HEK293 (cell line): ENCODE data around the gene ACVR1.

Experiments used
- CTCF ChIA-PET: fragments of 350-600 bp; formaldehyde crosslinking; extraction: SDS; loops from one replicate; lab custom pipeline; 2021; ENCODE audit warnings: antibody characterized with exemption; lab: Yijun Ruan, JAX
- POLR2A ChIA-PET: fragments of 300-600 bp; formaldehyde crosslinking; extraction: SDS; loops from one replicate; lab custom pipeline; 2020; ENCODE audit warnings: antibody characterized with exemption, inconsistent platforms; lab: Yijun Ruan, JAX
- H3K27ac ChIP-seq: fragments of 200-500 bp; sonication (Bioruptor generic); 2 replicates; pipeline ENCODE4 v1.5.1; 2014; ENCODE audit warnings: low read depth, low read length, control low read depth, inconsistent platforms; ENCODE audit errors: extremely low read depth
- H3K36me3 ChIP-seq, 2 experiments: fragments of 200-500 bp in 1 of 2; sonication (Bioruptor generic) in 1 of 2; 1 replicate in 1 of 2; 2 replicates in 1 of 2; pipeline ENCODE4 v1.5.1; 2014 to 2017; ENCODE audit warnings: inconsistent platforms in 2 of 2, low read length in 2 of 2; ENCODE audit not compliant: control insufficient read depth in 2 of 2, insufficient read depth in 1 of 2
- H3K4me1 ChIP-seq: fragments of 200-500 bp; sonication (Bioruptor generic); 2 replicates; pipeline ENCODE4 v1.5.1; 2014; ENCODE audit warnings: mild to moderate bottlenecking, low read length, inconsistent platforms; ENCODE audit not compliant: control insufficient read depth, insufficient read depth
- H3K4me3 ChIP-seq: 2 replicates; pipeline ENCODE4 v1.5.1; 2011; ENCODE audit warnings: low read depth, mild to moderate bottlenecking, control low read depth, low read length, moderate library complexity
- H3K9me3 ChIP-seq: fragments of 200-500 bp; sonication (Bioruptor generic); 2 replicates; pipeline ENCODE4 v1.5.1; 2014; ENCODE audit warnings: low read depth, low read length, inconsistent platforms; ENCODE audit not compliant: control insufficient read depth, insufficient read depth
- EGR2 ChIP-seq: fragments of 450-650 bp; formaldehyde crosslinking; IDR thresholded peaks from 2 replicates; pipeline ENCODE4 v1.5.1; 2016; ENCODE audit warnings: low read depth, missing biosample characterization, missing genetic modification characterization
- GLI4 ChIP-seq: fragments of 450-650 bp; formaldehyde crosslinking; IDR thresholded peaks from 2 replicates; pipeline ENCODE4 v1.5.1; 2016; ENCODE audit warnings: missing biosample characterization, missing genetic modification characterization
- RBAK ChIP-seq: fragments of 450-650 bp; formaldehyde crosslinking; IDR thresholded peaks from 2 replicates; pipeline ENCODE4 v1.5.1; 2016; ENCODE audit warnings: missing biosample characterization, missing genetic modification characterization
- SALL2 ChIP-seq: fragments of 450-650 bp; formaldehyde crosslinking; IDR thresholded peaks from 2 replicates; pipeline ENCODE4 v1.5.0; 2017; ENCODE audit warnings: missing biosample characterization, mild to moderate bottlenecking, missing genetic modification characterization, borderline replicate concordance
- SETDB1 ChIP-seq: IDR thresholded peaks from one replicate; pipeline ENCODE4 v1.6.1; 2017; ENCODE audit warnings: mild to moderate bottlenecking, low read length, moderate library complexity, mixed read lengths; ENCODE audit not compliant: insufficient read length
- TCF7L2 ChIP-seq: IDR thresholded peaks from 2 replicates; pipeline ENCODE4 v1.6.1; 2011; ENCODE audit warnings: low read depth, mild to moderate bottlenecking, inconsistent platforms, low read length, moderate library complexity, borderline replicate concordance
- ZBTB11 ChIP-seq: fragments of 450-650 bp; formaldehyde crosslinking; conservative IDR thresholded peaks from 2 replicates; pipeline ENCODE4 v1.5.1; 2016; ENCODE audit warnings: low read depth, missing biosample characterization, missing genetic modification characterization
- ZBTB20 ChIP-seq: fragments of 450-650 bp; formaldehyde crosslinking; IDR thresholded peaks from 2 replicates; pipeline ENCODE4 v1.5.1; 2016; ENCODE audit warnings: missing biosample characterization, missing genetic modification characterization
- ZBTB26 ChIP-seq: fragments of 450-650 bp; formaldehyde crosslinking; optimal IDR thresholded peaks from 2 replicates; pipeline ENCODE3; 2016; ENCODE audit warnings: missing biosample characterization, mild to moderate bottlenecking, missing genetic modification characterization
- ZNF157 ChIP-seq: fragments of 450-650 bp; formaldehyde crosslinking; IDR thresholded peaks from 2 replicates; pipeline ENCODE4 v1.5.1; 2016; ENCODE audit warnings: missing biosample characterization, missing genetic modification characterization
- ZNF2 ChIP-seq: fragments of 450-650 bp; formaldehyde crosslinking; IDR thresholded peaks from 2 replicates; pipeline ENCODE4 v1.5.1; 2016; ENCODE audit warnings: missing biosample characterization, missing genetic modification characterization
- ZNF416 ChIP-seq: fragments of 450-650 bp; formaldehyde crosslinking; IDR thresholded peaks from 2 replicates; pipeline ENCODE4 v1.5.1; 2016; ENCODE audit warnings: missing biosample characterization, missing genetic modification characterization
- ZNF548 ChIP-seq: fragments of 450-650 bp; formaldehyde crosslinking; IDR thresholded peaks from 2 replicates; pipeline ENCODE4 v1.5.1; 2016; ENCODE audit warnings: missing biosample characterization, missing genetic modification characterization
- ZNF558 ChIP-seq: fragments of 450-650 bp; formaldehyde crosslinking; IDR thresholded peaks from 2 replicates; pipeline ENCODE4 v1.5.1; 2016; ENCODE audit warnings: missing biosample characterization, missing genetic modification characterization
- ZNF560 ChIP-seq: fragments of 450-650 bp; formaldehyde crosslinking; IDR thresholded peaks from 2 replicates; pipeline ENCODE4 v1.5.1; 2017; ENCODE audit warnings: missing biosample characterization, missing genetic modification characterization, borderline replicate concordance
- ZNF610 ChIP-seq: fragments of 450-650 bp; formaldehyde crosslinking; IDR thresholded peaks from 2 replicates; pipeline ENCODE4 v1.5.1; 2016; ENCODE audit warnings: missing biosample characterization, missing genetic modification characterization, borderline replicate concordance
- ZSCAN16 ChIP-seq: fragments of 450-650 bp; formaldehyde crosslinking; IDR thresholded peaks from 2 replicates; pipeline ENCODE4 v1.5.1; 2016; ENCODE audit warnings: missing biosample characterization, missing genetic modification characterization
- ZSCAN18 ChIP-seq: fragments of 450-650 bp; formaldehyde crosslinking; IDR thresholded peaks from 2 replicates; pipeline ENCODE4 v1.5.1; 2016; ENCODE audit warnings: missing biosample characterization, missing genetic modification characterization

The ACVR1 gene

DNA sequence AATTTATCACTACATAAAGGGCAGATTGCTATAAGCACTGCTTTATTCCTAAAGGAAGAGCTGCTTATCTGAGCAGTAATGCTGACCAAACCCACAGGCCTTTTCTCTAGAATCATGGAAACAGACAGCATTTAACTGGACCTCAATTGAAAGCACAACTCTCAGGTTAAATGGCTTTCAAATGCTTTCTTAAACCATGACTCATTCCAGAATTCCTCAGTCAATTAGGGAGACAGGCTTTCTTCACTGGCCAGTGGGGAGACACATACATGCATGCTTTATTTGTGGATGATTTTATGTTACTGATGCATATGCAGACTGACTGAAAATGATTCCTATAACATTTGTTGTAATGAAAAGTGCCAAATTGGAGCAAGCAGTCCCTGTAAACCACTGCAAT, 114.6 kb downstream of the ACVR1 start:
- POLR2A ChIA-PET, result no interaction called here
- Histone ChIP-seq H3K27ac (no peak overlapping the region), H3K4me3 (no peak overlapping the region), H3K9me3 (no peaks in the 10 kb centered on the region), H3K4me1 (no peaks in the 10 kb centered on the region), H3K36me3 (peaks cover 10 to 34% of the 10 kb centered on the region in 2 experiments; a peak in 2 of 3 replicates)
- TF ChIP-seq ZNF558 (no peak), SETDB1 (peak; percentile 68), TCF7L2 (no peak), EGR2 (tag by site-specific recombination) (no peak)
- CTCF ChIA-PET, result interaction anchor here (0.5 kb wide), 1 partner anchor 227 kb away, joined by 5 read pairs; no protein-coding TSS in a partner anchor

DNA sequence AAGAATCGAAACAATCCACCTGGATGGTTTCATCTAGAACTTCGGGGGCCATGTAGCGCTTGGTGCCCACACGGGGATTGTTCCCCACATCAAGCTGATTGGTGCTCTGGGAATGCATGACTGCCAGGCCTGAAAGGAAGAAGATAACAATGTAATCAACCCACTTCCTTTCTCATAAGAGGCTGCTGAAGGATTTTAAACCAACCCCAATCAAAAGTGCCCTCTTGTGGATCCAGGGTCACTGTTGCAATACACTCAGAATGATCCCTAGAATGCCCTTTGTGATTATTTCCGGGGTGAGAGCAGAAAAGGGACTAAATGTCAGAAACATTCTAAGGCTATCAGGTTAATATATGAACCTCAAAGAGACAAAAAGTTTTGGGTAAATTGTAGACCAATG, 115.2 kb downstream of the ACVR1 start:
- POLR2A ChIA-PET, result no interaction called here
- Histone ChIP-seq H3K36me3 (peaks cover 10 to 34% of the 10 kb centered on the region in 2 experiments; a peak in 2 of 3 replicates), H3K27ac (no peak overlapping the region), H3K4me3 (no peak overlapping the region), H3K4me1 (no peaks in the 10 kb centered on the region), H3K9me3 (no peaks in the 10 kb centered on the region)
- CTCF ChIA-PET, result interaction anchor here (0.5 to 0.7 kb wide), 3 partner anchors 130 to 248 kb away, joined by 3 to 5 read pairs (median 3); no protein-coding TSS in a partner anchor
- no peak for TF ChIP-seq GLI4 (tag by site-specific recombination)
- no peak for TF ChIP-seq RBAK

GRCh38 chr2:157759855-157760254, 116.3 kb downstream of the ACVR1 start:
- H3K4me1 ChIP-seq, result no peaks in the 10 kb centered on the region
- CTCF ChIA-PET, result no interaction called here

More at GRCh38 chr2:157759855-157760254, 116.3 kb downstream of the ACVR1 start:
- no peak overlapping the region for H3K4me3 ChIP-seq
- no peaks in the 10 kb centered on the region for H3K9me3 ChIP-seq
- TF ChIP-seq ZNF610 (tag by site-specific recombination), result no peak
- no peak for TF ChIP-seq ZBTB20
- TF ChIP-seq ZNF2 (tag by site-specific recombination), result no peak
- no peak for TF ChIP-seq ZBTB26
- no peak for TF ChIP-seq ZNF560 (tag by site-specific recombination)
- no peak for TF ChIP-seq SALL2 (tag by site-specific recombination)
- no peak for TF ChIP-seq ZNF416
- TF ChIP-seq ZNF157 (tag by site-specific recombination), result no peak
- no peak for TF ChIP-seq ZNF548 (tag by site-specific recombination)
- TF ChIP-seq ZBTB11, result no peak
- TF ChIP-seq ZSCAN16 (tag by site-specific recombination), result no peak
- no peak for TF ChIP-seq ZSCAN18 (tag by site-specific recombination)
- H3K36me3 ChIP-seq, result peaks cover under 1 to 27% of the 10 kb centered on the region in 2 experiments; a peak in 2 of 3 replicates
- H3K27ac ChIP-seq, result no peak overlapping the region
- POLR2A ChIA-PET, result no interaction called here
